ENCODE results near the gene SF3B4.
A peak's percentile ranks its signal among the peaks of the same experiment; 100 is the strongest.

The SF3B4 gene

GRCh38 chr1:149932474-149932873 is 4.9 kb upstream of the SF3B4 start:
- DNase-seq: no peak

GRCh38 chr1:149931212-149931790 is 3.7 kb upstream of the SF3B4 start:
- DNase-seq: no peak

DNA sequence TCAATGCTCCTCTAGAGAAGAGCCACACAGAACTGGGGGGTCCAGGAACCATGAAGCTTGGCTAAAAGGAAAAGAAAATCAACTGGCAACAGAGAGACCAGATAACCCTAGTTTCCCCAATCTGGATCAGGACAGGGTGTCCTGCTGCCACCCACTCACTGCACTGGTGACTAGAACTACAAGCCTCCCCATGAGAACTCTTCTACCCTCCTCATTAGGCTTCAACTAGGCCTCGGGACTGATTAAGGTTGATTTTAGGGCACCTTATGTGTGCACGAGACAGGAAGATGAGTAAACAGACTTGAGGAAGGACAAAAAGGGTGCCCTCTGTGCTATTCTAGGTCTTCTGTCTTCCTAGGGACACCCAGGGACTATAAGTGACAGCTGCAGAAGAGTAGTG is 2.3 kb upstream of the SF3B4 start:
- no peak for DNase-seq

DNA sequence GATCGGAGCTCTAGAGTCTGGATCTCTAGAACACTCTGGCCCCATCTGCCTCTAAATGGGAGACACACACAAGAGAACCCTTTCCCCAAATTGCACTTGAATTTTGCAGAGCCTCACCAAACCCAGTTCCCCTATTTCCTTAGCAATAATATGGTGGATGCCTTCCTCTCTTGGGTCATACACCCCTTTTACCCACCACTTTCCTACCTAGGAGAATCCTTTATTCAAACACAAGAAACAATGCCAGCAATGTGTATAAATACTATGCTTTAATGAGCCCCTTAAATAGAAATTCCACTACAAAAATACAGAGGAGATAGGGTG is 760 bp upstream of the SF3B4 start:
- no peak for DNase-seq

DNA sequence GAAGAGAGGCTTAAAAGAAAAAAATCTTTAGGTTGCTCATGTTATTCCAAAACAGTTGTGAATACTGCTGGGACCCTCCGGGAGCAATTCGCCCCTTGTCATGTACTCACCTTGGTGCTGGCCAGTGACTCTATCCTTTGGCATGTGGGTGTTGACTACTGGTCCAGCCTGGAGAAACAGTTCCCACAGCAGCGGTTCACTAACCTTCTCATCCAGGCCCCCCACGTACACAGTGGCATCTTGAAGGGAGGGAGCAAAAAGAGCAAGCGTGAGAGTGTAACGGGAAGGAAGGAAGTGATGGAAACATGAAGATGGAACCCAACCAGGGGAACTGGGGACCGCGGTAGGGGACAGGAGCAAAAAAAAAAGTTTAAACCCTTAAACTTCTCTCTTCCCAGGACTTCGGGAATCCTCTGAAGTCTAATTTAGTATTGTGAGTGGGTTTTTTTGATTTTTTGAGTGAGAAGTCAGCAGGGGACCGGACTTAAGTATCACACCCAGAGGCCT is 494 bp downstream of the SF3B4 start:
- no peak for DNase-seq

DNA sequence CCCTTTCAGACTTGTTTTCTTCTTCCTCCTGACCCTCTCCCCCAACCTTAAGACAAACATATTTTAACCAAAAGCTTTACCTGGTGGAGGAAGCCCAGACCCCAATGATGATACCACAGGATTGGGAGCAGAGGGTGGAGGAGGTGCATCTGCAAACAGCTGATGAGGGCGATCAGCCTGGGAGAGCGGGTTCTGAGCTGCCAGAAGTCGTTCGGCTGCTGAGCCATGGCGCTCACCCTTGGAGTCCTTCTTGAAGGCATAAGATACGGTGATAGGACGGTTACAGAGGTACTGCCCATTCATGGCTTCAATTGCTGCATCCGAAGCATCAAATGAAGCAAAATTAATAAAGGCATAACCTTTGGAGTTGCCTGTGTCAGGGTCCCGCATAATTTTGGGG is 1.3 kb downstream of the SF3B4 start:
- DNase-seq: no peak

- DNase-seq: no peak
Measured at GRCh38 chr1:149925751-149926150, 1.9 kb downstream of the SF3B4 start.

DNA sequence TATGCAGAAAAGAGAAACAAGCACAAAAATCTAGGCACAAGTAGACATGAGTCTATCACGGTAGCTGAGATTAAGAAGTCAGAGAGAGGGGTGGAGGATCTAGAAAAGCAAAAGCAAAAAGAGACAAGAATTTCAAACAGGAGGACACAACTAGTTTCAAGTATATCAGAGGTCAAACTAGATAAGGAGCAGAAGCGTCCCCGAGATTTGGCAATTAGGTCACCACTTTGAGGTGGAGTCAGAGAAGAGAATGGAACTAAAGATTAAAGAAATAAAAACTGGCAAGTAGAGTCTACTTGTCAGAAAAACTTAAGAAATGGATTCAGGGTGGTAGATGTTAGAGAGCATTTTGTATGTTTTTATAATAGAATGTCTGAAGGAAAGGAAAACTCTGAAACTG is 2.3 kb downstream of the SF3B4 start:
- DNase-seq: peak; percentile 31

DNA sequence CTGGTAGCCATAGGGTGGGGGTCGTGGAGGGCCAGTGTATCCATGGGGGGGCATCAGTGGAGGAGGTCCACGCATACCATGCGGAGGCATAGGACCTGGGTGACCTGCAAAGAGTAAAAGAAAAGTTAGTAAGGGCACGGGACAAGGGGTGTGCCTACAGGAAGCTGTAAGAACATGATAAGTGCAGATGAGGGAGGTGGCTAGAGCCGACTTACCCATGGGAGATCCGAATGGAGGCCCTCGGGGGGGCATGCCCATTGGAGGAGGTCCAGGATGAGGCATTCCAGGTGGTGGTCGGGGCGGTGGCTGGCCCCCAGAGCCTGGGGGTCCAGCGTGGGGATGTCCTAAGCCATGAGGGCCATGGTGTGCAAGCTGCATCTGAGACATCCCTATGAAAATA is 4.0 kb downstream of the SF3B4 start:
- DNase-seq: peak; percentile 79

DNA sequence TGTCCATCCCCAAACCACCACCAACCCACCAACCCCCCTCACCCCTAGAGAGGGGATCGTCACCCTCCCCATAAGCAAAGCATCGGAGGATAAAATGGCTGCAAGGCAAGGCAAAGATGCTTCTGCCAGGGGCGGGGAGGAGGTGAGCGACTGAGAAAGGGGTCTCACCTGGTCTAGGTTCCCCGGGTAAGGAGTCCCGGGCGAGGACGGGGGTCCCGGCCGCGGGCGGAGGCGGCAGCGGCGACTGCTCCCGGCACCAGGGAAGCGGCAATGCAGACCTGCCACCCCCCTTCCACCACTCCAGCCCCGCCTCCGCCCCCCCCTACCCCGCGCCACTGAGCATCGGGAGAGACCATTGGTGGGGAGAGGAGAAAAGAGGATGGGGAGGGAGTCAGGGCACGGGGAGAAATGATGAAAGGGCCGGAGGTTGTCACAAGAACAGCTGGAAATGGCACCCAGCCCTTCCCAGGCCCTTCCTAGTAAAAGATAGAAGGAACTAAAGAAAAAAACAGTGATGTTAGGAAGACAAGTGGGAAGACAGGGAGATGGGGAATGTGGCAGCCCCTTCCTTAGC is 9.9 kb downstream of the SF3B4 start, which contains the start of gene SV2A:
Gene SV2A (minus strand): TSS at position 274 of the 574 bp plus-strand sequence. CDS start 4,004 bp downstream, outside the sequence.
- peak; percentile 76 for DNase-seq

- DNase-seq: no peak
Measured at GRCh38 chr1:149916898-149917252, 10.7 kb downstream of the SF3B4 start.

DNA sequence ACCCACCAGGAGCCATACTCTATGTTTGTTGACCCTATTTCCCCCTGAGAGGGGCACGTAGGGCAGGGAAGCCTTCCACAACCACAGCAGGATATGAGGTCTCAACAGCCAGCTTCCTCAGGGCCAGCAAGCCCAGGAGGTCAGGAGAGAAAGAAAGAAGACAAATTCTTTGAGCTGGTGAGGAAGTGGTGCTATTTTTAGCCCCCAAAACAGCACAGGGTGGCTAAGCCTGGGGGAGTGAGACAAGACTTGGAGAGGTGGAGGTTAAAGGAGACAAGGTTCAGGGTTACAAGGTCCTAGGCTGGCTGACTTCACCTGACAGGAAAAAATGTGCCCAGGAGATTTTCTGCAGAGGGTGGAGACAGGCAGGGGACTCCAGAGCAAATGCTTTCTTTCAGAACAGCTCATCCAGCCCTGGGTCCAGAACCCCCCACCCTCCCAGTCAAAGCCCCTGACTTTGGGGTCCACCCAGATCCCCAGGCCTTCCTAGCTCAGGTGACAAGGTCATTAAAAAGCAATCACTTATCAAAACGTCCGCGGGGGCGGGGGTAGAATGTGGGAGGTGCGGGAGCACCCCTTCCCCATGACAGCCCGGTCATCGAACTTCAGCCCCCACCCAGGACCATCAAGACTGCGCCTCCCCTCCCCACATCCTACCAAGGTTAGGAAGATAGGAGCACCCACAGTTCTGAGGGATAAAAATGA is 11.3 kb downstream of the SF3B4 start:
- DNase-seq: peak; percentile 58

- peak; percentile 46 for DNase-seq
Measured at GRCh38 chr1:149915429-149916192, 12.0 kb downstream of the SF3B4 start.

- no peak for DNase-seq
Measured at GRCh38 chr1:149914545-149914944, 13.1 kb downstream of the SF3B4 start.

- peak; percentile 72 for DNase-seq
Measured at GRCh38 chr1:149906570-149907075, 21.0 kb downstream of the SF3B4 start.

- DNase-seq: no peak
Measured at GRCh38 chr1:149903836-149904491, 23.6 kb downstream of the SF3B4 start.

DNA sequence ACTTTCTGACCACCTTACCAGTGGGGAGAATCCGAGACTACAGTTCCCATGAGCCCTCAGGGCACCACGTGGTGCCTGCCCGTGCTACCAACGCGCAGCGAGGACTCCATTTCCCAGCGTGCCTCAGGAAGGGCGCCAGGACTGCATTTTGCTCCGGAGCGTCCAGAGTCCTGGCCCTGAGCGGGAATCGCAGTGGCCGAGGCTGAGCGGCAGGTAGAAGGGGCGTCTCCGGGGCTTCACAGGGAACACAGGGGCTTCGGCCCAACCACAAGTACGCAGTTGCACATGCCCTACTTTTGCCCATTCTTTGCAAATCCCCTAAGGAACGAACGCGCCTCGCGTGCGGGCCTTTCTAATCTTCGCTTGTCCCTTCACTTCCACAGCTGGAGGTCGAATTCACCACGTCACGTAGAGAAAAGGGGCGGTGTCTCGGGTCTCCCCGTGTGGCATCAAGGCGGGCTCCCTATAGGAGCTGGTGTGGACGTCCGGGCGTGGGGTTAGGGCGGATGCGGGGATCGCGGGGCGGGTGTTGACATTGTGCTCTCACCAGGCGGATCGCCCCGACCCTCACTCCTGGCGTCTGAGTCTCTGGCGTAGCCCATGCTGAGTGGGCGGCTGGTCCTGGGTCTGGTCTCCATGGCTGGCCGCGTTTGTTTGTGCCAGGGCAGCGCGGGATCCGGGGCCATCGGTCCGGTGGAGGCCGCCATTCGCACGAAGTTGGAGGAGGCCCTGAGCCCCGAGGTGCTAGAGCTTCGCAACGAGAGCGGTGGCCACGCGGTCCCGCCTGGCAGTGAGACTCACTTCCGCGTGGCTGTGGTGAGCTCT is 27.9 kb downstream of the SF3B4 start, which contains the start of gene BOLA1:
Gene BOLA1 (plus strand): TSS at position 109 of the 825 bp plus-strand sequence. CDS start 492 bp downstream, at position 601.
- DNase-seq: peak; percentile 96

DNA sequence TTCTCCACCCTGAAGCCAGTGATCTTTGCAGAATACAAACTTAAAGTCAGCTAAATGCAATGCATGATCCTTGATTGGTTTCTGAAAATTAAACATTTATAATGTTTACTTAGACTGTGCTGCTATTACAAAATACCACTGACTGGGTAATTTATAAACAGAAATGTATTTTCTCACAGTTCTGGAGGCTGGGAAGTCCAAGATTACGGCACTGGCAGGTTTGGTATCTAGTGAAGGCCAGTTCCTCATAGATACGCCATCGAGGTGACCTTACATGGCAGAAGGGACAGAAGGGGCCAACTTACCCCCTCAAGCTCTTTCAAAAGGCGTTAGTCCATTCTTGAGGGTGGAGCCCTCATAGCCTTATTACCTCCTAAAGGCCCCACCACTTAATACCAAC is 31.0 kb downstream of the SF3B4 start:
- no peak for DNase-seq

- no peak for DNase-seq
Measured at GRCh38 chr1:149888999-149889289, 38.7 kb downstream of the SF3B4 start.

GRCh38 chr1:149888247-149888998 is 39.2 kb downstream of the SF3B4 start:
- DNase-seq: peak; percentile 98

All from hematopoietic multipotent progenitor cell treated with erythropoietin and hydrocortisone succinate and interleukin-3 and kit ligand, for 4 days (in vitro differentiated cells).